Mucosa of stomach (tissue), 1 donor: Measurements from ENCODE around the gene DYNLT2B.
A peak's percentile ranks its signal among the peaks of the same experiment; 100 is the strongest.
"Not testable (repeated sequence)": the region's sequence is repeated elsewhere in the genome, so short reads cannot be mapped to it uniquely, and the experiment has no call there.

Source experiments
- H3K27me3 ChIP-seq: one replicate; pipeline ENCODE4 v1.7.0; 2013; ENCODE audit warnings: mild to moderate bottlenecking, low read length; ENCODE audit not compliant: control insufficient read depth, insufficient read depth
- H3K36me3 ChIP-seq: one replicate; pipeline ENCODE4 v1.7.0; 2013; ENCODE audit warnings: low read length; ENCODE audit not compliant: control insufficient read depth, insufficient read depth
- H3K4me1 ChIP-seq: one replicate; pipeline ENCODE4 v1.7.0; 2013; ENCODE audit warnings: mild to moderate bottlenecking, low read length; ENCODE audit not compliant: control insufficient read depth, insufficient read depth
- H3K4me3 ChIP-seq: one replicate; pipeline ENCODE4 v1.7.0; 2013; ENCODE audit warnings: low read length
- H3K9ac ChIP-seq: one replicate; pipeline ENCODE4 v1.7.0; 2013; ENCODE audit warnings: mild to moderate bottlenecking, low read length, moderate library complexity
- H3K9me3 ChIP-seq: one replicate; pipeline ENCODE4 v1.7.0; 2013; ENCODE audit warnings: mild to moderate bottlenecking, low read length, moderate library complexity; ENCODE audit not compliant: control insufficient read depth
- donor health status: Pancreatic carcinoma.

Gene DYNLT2B

GRCh38 chr3:196321162-196321561 lies 3.1 kb upstream of the DYNLT2B start:
- H3K9me3 ChIP-seq, result no peaks in the 10 kb centered on the region
- peaks cover under 1% of the 10 kb centered on the region for H3K4me1 ChIP-seq
- H3K9ac ChIP-seq, result no peak overlapping the region
- no peak overlapping the region for H3K4me3 ChIP-seq
- no peaks in the 10 kb centered on the region for H3K36me3 ChIP-seq
- H3K27me3 ChIP-seq, result no peaks in the 10 kb centered on the region

GRCh38 chr3:196320137-196320536 lies 2.1 kb upstream of the DYNLT2B start:
- H3K27me3 ChIP-seq, result no peaks in the 10 kb centered on the region
- no peak overlapping the region for H3K4me3 ChIP-seq
- no peak overlapping the region for H3K9ac ChIP-seq
- H3K36me3 ChIP-seq, result no peaks in the 10 kb centered on the region
- H3K4me1 ChIP-seq, result peaks cover 5% of the 10 kb centered on the region
- no peaks in the 10 kb centered on the region for H3K9me3 ChIP-seq

GRCh38 chr3:196316799-196317686 lies 997 bp downstream of the DYNLT2B start:
- H3K9ac ChIP-seq, result peak overlapping the region; percentile 79
- not testable (repeated sequence) for H3K36me3 ChIP-seq, H3K4me1 ChIP-seq, H3K9me3 ChIP-seq, H3K27me3 ChIP-seq
- H3K4me3 ChIP-seq, result peak overlapping the region; percentile 41

GRCh38 chr3:196315821-196316220 lies 2.2 kb downstream of the DYNLT2B start:
- Histone ChIP-seq H3K27me3 (no peaks in the 10 kb centered on the region), H3K4me3 (no peak overlapping the region)

GRCh38 chr3:196314597-196314996 lies 3.4 kb downstream of the DYNLT2B start:
- Histone ChIP-seq H3K4me3 (no peak overlapping the region), H3K36me3 (no peaks in the 10 kb centered on the region), H3K9ac (no peak overlapping the region), H3K4me1 (peaks cover 5% of the 10 kb centered on the region), H3K27me3 (no peaks in the 10 kb centered on the region), H3K9me3 (no peaks in the 10 kb centered on the region)

More at GRCh38 chr3:196315821-196316220, 2.2 kb downstream of the DYNLT2B start:
- Histone ChIP-seq H3K9me3 (no peaks in the 10 kb centered on the region), H3K36me3 (no peaks in the 10 kb centered on the region), H3K9ac (no peak overlapping the region), H3K4me1 (peaks cover 5% of the 10 kb centered on the region)

- not testable (repeated sequence) for H3K27me3 ChIP-seq, H3K9ac ChIP-seq, H3K36me3 ChIP-seq, H3K4me1 ChIP-seq, H3K9me3 ChIP-seq, H3K4me3 ChIP-seq
These were observed 4.0 kb downstream of the DYNLT2B start for GRCh38 chr3:196314086-196314485.

- not testable (repeated sequence) for H3K9me3 ChIP-seq, H3K27me3 ChIP-seq, H3K9ac ChIP-seq, H3K36me3 ChIP-seq, H3K4me3 ChIP-seq, H3K4me1 ChIP-seq
These were observed 15.1 kb downstream of the DYNLT2B start for GRCh38 chr3:196302960-196303359.

- H3K36me3 ChIP-seq, H3K9ac ChIP-seq, H3K9me3 ChIP-seq, H3K4me3 ChIP-seq, H3K27me3 ChIP-seq, H3K4me1 ChIP-seq: not testable (repeated sequence)
These were observed 15.5 kb downstream of the DYNLT2B start for GRCh38 chr3:196302551-196302950.

- no peaks in the 10 kb centered on the region for H3K9me3 ChIP-seq
- no peak overlapping the region for H3K4me3 ChIP-seq
- no peaks in the 10 kb centered on the region for H3K27me3 ChIP-seq
- no peaks in the 10 kb centered on the region for H3K36me3 ChIP-seq
- H3K9ac ChIP-seq, result no peak overlapping the region
- H3K4me1 ChIP-seq, result no peaks in the 10 kb centered on the region
These were observed 19.5 kb downstream of the DYNLT2B start for GRCh38 chr3:196298521-196298920.

- no peak overlapping the region for H3K4me3 ChIP-seq
- no peaks in the 10 kb centered on the region for H3K4me1 ChIP-seq
- no peak overlapping the region for H3K9ac ChIP-seq
- no peaks in the 10 kb centered on the region for H3K9me3 ChIP-seq
- H3K36me3 ChIP-seq, result no peaks in the 10 kb centered on the region
- no peaks in the 10 kb centered on the region for H3K27me3 ChIP-seq
These were observed 25.6 kb downstream of the DYNLT2B start for GRCh38 chr3:196292286-196292923.

- H3K27me3 ChIP-seq, result no peaks in the 10 kb centered on the region
- H3K4me1 ChIP-seq, result no peaks in the 10 kb centered on the region
- H3K9ac ChIP-seq, result peak overlapping the region; percentile 96
- H3K4me3 ChIP-seq, result peak overlapping the region; percentile 89
- H3K9me3 ChIP-seq, result no peaks in the 10 kb centered on the region
- H3K36me3 ChIP-seq, result no peaks in the 10 kb centered on the region
These were observed 29.9 kb downstream of the DYNLT2B start for GRCh38 chr3:196288141-196288460.

GRCh38 chr3:196287440-196288140 lies 30.4 kb downstream of the DYNLT2B start, which contains the start of gene PCYT1A:
TSS of gene PCYT1A (minus strand) at chr3:196287726. CDS start at chr3:196270531, 17,195 bp downstream.
- H3K27me3 ChIP-seq, result no peaks in the 10 kb centered on the region
- H3K9ac ChIP-seq, result peak within 1 kb of the TSS; percentile 96
- peak within 1 kb of the TSS; percentile 89 for H3K4me3 ChIP-seq
- H3K36me3 ChIP-seq, result no peaks in the 10 kb centered on the region
- no peaks in the 10 kb centered on the region for H3K4me1 ChIP-seq
- H3K9me3 ChIP-seq, result no peaks in the 10 kb centered on the region
